Parathyroid adenoma (tissue), 2 donors: ENCODE measurements around the gene TMEM37.

Experiments used
- H2AFZ ChIP-seq: fragments of 300-600 bp; sonication (generic); one replicate; pipeline ENCODE4 v1.7.0; 2017; ENCODE audit warnings: antibody characterized with exemption, mild to moderate bottlenecking
- H3K27ac ChIP-seq: fragments of 300-600 bp; sonication (generic); one replicate; pipeline ENCODE4 v1.7.0; 2017
- H3K27me3 ChIP-seq: fragments of 300-600 bp; sonication (generic); one replicate; pipeline ENCODE4 v1.7.0; 2017; ENCODE audit warnings: low read length; ENCODE audit not compliant: control insufficient read depth, insufficient read depth
- H3K36me3 ChIP-seq: fragments of 300-600 bp; sonication (generic); one replicate; pipeline ENCODE4 v1.7.0; 2017; ENCODE audit warnings: low read length; ENCODE audit not compliant: control insufficient read depth, insufficient read depth
- H3K4me1 ChIP-seq: fragments of 300-600 bp; sonication (generic); one replicate; pipeline ENCODE4 v1.7.0; 2017; ENCODE audit warnings: control low read depth
- H3K4me2 ChIP-seq: fragments of 300-600 bp; sonication (generic); one replicate; pipeline ENCODE4 v1.7.0; 2017; ENCODE audit warnings: low read length
- H3K4me3 ChIP-seq: fragments of 300-600 bp; sonication (generic); one replicate; pipeline ENCODE4 v1.7.0; 2017; ENCODE audit warnings: low read depth, low read length
- H3K79me2 ChIP-seq: fragments of 300-600 bp; sonication (generic); one replicate; pipeline ENCODE4 v1.7.0; 2017; ENCODE audit warnings: control low read depth
- H3K9ac ChIP-seq: fragments of 300-600 bp; sonication (generic); one replicate; pipeline ENCODE4 v1.7.0; 2017; ENCODE audit warnings: mild to moderate bottlenecking
- H3K9me3 ChIP-seq: fragments of 300-600 bp; sonication (generic); one replicate; pipeline ENCODE4 v1.7.0; 2017; ENCODE audit warnings: low read length; ENCODE audit not compliant: control insufficient read depth
- CTCF ChIP-seq: fragments of 300-600 bp; sonication (generic); IDR thresholded peaks from one replicate; pipeline ENCODE4 v1.7.0; 2017; ENCODE audit warnings: antibody characterized with exemption, mild to moderate bottlenecking
- donor health status: primary hyperparathyroidism.

TMEM37 gene

GRCh38 chr2:119469661-119470297, 38.1 kb downstream of the TMEM37 start:
- no peak overlapping the region for H3K4me3 ChIP-seq
- no peaks in the 10 kb centered on the region for H3K9me3 ChIP-seq
- no peaks in the 10 kb centered on the region for H3K79me2 ChIP-seq
- TF ChIP-seq CTCF = no peak
- peaks cover under 1% of the 10 kb centered on the region for H3K4me1 ChIP-seq
- H3K27me3 ChIP-seq = no peaks in the 10 kb centered on the region
- H3K9ac ChIP-seq = no peak overlapping the region
- H3K27ac ChIP-seq = no peak overlapping the region
- H3K36me3 ChIP-seq = no peaks in the 10 kb centered on the region
- H3K4me2 ChIP-seq = no peak overlapping the region
- H2AFZ ChIP-seq = no peak overlapping the region

GRCh38 chr2:119472749-119473148, 41.1 kb downstream of the TMEM37 start:
- Histone ChIP-seq H3K9ac (no peak overlapping the region), H3K27me3 (no peaks in the 10 kb centered on the region), H3K4me2 (no peak overlapping the region), H3K79me2 (peaks cover 3% of the 10 kb centered on the region), H2AFZ (no peak overlapping the region), H3K4me3 (no peak overlapping the region), H3K36me3 (no peaks in the 10 kb centered on the region), H3K4me1 (peaks cover 5% of the 10 kb centered on the region), H3K9me3 (no peaks in the 10 kb centered on the region), H3K27ac (no peak overlapping the region)
- no peak for TF ChIP-seq CTCF

GRCh38 chr2:119473621-119474370, 42.1 kb downstream of the TMEM37 start:
- no peak for TF ChIP-seq CTCF
- Histone ChIP-seq H3K9me3 (no peaks in the 10 kb centered on the region), H3K4me1 (peaks cover 5% of the 10 kb centered on the region), H3K9ac (no peak overlapping the region), H3K4me2 (no peak overlapping the region), H3K27ac (no peak overlapping the region), H3K27me3 (no peaks in the 10 kb centered on the region), H3K4me3 (no peak overlapping the region), H3K36me3 (no peaks in the 10 kb centered on the region), H3K79me2 (peaks cover 3% of the 10 kb centered on the region), H2AFZ (no peak overlapping the region)

- H2AFZ ChIP-seq = no peak overlapping the region
- no peak overlapping the region for H3K27ac ChIP-seq
- no peaks in the 10 kb centered on the region for H3K27me3 ChIP-seq
- no peak overlapping the region for H3K4me2 ChIP-seq
- peaks cover 3% of the 10 kb centered on the region for H3K79me2 ChIP-seq
- H3K36me3 ChIP-seq = no peaks in the 10 kb centered on the region
- H3K4me1 ChIP-seq = peaks cover 5% of the 10 kb centered on the region
- H3K9me3 ChIP-seq = no peaks in the 10 kb centered on the region
- H3K9ac ChIP-seq = no peak overlapping the region
- TF ChIP-seq CTCF = no peak
- no peak overlapping the region for H3K4me3 ChIP-seq
Observed at GRCh38 chr2:119474371-119475224, 42.9 kb downstream of the TMEM37 start.
